NCI-H2196 (cell line): ENCODE measurements around the gene PDE11A.

Experiments
- DNase-seq: peaks from one replicate; lab custom pipeline; 2025; ENCODE audit not compliant: unreplicated experiment; lab: John Stamatoyannopoulos, UW

Gene PDE11A

DNA sequence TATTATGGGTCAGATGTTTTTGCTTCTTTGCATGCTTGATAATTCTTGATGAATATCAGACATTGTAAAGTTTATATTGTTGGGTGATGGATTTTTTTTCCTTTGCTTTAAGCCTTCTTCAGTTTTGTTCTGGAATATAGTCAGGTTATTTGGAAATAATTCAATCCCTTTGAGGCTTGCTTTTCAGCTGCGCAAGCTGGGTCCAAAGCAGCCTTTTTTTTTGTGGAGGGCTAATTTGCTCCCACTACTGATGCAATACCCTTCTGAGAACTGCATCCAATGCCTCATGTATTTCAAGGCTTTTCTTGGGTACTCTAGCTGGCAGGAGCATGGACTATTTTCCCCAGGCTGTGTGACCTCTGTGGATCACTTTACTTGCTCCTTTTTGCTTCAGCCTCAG lies 434.1 kb downstream of the PDE11A start:
- no peak for DNase-seq

DNA sequence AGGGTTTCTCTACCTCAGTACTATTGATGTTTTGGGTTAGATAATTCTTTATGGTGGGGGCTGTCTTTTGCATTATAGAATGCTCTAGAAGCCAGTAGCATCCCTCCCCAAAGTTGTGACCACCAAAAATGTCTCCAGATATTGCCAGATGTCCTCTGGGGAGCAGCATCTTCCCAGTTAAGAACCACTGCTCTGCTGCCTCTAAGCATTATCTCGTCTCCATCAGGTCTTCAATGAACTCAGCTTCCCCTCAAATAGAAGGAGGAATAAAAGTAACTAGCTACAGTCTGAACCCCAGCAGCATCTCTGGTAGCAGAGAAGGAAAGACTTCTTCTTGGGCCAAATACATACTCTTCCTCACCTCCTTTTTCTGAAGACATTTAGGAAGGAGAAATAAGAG lies 435.9 kb downstream of the PDE11A start:
- no peak for DNase-seq

DNA sequence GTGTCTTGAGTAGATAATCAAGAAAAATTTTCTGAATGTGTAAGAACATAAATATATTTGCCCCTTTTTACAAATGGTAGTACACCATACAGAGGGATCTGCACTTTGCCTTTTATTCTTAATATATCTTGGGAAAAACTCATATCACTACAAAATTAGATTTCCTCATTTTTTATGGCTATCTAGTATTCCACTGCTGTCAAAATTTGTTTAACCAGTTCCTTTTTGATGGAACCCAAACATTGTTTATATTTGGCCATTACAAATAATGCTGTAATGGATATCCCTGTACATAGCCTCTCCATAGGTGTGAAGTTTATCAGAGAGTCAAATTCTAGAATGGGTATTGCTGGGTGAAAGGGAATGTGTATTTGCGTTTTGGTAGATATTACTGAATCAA lies 436.9 kb downstream of the PDE11A start:
- no peak for DNase-seq

DNA sequence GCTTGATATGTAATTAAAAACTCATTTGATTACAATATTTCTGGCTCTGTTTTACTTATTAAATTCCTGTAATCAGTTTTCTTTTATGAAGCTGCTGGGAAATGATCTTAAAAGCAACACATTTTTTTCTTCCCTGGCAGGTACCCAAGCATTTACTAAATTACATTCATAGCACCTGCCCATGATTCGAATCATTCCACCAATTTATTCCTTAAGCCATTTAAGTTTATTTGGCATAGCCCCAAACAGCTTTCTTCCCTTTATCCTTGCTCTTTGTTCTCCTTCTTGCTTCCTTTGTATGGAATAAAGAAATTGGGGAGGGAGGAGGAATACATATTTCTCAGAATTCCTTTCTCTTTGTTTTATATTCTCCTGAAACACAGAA lies 438.7 kb downstream of the PDE11A start:
- DNase-seq = peak; percentile 40

DNA sequence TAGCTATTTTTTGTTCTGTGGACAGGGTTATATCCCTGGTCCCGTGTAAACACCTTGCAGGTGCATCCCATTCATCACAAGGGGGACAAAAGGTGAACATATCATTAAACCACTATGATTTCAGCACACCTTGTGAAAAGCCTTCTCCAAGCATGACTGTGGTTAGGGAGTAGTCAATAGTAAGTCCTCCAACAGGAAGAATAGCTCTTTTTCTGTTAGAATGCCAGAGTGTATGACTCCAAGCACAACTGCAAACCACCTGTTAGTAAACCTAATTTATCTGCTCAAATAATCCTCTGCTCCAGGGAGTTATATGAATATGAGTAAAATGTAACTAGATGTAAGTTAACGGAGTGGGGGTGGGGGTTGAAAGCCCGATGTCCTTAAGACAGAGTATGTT lies 439.5 kb downstream of the PDE11A start:
- peak; percentile 60 for DNase-seq

DNA sequence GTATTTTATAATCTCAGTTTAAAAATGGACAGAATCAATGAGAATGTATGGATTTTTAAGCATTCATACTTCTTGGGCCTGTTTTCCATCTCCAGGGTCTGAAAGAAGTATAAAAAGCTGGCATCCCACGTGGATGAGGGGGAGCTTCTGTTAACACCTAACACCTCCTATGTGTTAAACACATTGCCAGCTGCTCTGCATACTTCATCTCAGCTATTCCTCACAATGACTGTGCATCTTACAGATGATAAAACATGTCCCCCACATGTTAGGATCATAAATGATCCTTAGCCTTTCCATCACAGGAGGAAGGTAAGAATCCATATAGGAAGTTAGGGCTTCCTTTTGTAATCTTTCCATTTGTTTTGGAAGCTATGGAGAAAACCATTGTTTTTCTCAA lies 440.9 kb downstream of the PDE11A start:
- no peak for DNase-seq

DNA sequence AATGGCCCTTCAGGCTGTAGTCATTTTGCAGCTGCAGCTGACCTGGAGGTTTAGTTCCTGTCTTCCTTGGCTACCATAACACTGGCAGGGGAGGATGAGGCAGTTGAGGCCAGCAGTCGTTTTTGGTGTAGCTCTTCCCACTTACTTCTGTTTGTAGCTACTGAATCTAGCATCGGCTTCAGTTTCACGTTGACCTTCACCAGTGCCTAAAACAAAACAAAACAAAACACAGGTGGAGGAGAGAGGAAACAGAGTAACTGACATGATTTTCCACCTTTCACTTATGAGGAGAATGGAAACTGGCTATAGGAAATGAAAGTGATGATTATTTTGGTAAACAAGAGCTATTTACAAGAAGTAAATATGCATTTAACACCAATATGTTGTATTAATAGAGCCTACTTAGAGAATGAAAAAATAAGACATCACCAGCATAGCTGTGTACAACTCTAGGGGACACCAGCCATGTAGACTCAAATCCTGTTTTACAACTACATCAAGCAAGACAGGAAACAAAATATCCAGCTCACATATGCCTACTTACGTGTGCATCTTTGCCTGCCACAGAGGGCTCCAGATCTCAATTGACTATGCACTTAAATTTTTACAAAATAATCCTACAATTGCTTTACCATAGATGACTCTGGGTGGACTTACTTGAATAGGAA lies 443.1 kb downstream of the PDE11A start:
- no peak for DNase-seq

GRCh38 chr2:177628831-177629230 lies 443.7 kb downstream of the PDE11A start:
- DNase-seq = no peak

DNA sequence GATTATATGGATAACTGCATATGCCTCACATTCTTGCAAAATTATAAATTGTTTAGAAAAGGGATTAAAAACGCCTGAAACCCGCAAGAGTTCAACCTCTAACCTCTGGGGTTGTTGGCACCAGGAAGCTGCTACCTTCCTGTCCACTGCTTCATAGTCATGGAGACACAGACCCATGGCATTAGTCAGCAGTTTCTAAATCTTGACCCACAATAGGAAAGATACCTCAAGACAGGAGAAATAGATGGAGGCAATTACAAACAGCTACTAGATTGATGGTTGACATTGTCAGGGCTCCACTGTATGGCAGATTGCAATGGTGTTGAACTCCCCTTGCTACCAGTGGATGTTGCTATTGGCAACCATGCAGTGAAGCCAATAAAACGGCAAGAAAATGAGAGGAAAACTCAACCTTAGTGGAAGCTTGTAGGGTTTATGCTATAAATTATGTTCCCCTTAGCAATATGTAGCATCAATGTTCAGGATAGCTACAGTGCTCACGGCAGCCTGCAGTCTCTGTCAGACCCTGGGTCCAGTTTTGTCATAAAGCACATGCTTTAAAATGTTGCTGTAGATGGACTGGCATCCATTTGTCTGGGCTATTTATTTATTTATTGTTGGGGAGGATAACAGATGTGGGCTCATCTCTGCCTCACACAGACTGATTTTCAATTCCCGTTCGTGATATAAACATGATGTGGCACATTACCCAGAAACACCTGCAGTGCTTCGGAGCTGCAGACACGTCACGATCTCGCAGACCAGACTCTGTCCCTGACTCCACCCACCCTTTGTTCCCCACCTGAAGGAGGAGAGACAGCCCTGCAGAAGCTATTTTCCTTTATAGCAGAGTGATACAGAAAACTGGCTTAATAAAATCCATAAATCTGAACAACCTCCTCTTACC lies 446.6 kb downstream of the PDE11A start:
- DNase-seq = no peak

- no peak for DNase-seq
Observed at GRCh38 chr2:177622521-177622920, 450.1 kb downstream of the PDE11A start.

DNA sequence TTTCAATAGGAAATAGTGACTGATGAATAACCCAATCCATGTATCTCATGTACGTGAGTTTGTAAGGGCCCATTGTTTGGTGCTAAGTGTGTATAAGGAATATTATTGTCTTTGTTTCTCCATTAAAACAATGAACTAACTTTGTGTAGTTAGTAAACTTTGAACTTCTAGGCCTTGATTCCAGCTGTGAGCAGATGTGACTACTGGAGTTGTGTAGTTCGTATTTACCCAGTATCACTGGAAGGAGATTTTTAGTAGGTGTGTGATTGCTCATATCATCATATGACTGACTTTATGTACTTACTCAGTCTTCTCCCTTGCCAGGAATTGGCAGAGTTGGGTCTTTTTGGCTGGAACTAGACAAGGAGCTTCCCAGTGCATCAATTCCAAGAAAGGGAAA lies 452.6 kb downstream of the PDE11A start:
- no peak for DNase-seq

- no peak for DNase-seq
Observed at GRCh38 chr2:177619461-177619860, 453.1 kb downstream of the PDE11A start.

- DNase-seq = peak; percentile 95
Observed at GRCh38 chr2:177618255-177619253, 454.0 kb downstream of the PDE11A start.

DNA sequence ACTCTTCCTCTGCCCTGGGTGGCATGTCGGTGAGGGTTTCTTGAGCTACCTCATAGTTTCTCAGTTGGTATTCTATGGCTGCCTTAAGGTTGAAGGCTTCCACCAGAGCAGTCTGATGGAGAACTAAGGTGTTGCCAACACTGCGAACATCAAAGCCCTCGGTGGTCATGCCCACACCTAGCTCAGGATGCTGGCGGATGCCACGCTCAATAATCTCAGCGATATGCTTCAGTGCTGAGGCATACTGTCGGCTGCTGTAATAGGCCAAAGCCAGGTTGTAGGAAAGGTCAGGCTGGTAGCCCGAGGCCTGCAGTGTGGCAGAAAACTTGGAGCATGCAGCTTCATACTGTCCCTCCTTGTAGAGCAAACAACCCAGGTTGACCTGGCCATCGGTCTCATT lies 454.7 kb downstream of the PDE11A start:
- DNase-seq = no peak

DNA sequence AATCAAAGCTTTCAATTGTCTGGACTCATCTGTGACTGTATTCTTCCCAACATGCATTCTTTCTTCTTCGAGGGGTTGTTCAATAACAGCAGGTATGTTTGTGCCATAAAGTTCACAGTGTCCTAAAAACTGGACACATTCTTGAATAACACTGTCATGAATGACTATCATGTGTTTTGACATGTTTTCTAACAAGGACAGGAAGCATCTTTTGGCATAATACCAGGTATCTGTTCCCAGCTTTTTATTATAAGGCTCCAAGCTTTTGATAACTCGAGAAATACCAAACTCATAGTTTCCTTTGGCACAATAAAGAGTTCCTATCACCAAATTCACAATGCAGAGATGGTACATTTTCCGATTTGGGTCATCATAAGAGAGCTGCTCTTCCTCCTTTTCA lies 455.8 kb downstream of the PDE11A start:
- no peak for DNase-seq

DNA sequence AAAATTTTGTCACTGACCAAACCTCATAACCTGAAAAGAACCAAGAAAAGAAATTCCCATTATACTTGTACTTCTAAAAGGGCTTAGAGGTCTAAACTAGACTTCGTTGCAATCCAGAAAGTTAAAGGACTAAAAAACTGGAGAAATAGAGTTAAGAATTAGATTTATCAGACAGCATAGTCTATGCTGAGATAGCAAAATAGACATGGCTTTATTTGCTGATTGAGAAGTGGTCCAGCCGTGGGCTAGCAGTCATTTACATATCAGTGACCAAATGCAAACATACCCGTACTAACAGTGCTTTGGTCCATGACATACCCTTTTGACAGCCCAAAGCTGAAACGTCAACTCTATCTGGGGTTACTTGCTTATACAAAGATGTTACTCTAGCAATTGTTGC lies 456.5 kb downstream of the PDE11A start:
- no peak for DNase-seq

GRCh38 chr2:177612659-177613058 lies 459.9 kb downstream of the PDE11A start:
- no peak for DNase-seq

GRCh38 chr2:177611310-177611886 lies 461.2 kb downstream of the PDE11A start:
- DNase-seq = no peak

DNA sequence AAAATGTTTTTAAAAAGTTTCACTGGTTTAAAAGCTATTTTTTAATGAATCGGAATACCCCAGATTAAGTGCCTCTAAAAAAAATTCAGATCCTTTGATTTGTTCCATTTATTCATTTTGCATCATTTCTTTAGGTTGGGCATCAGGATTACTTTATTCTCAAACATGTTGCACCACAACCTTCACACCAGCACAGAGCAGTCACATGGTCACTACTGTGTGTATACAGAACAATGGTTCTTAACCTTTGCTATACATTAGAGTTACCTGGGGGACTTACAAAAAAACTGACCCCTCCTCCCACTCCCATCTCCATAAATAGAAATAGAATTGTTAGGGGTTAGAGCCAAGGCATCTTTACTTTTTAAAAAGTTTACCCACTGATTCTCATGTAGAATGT lies 461.8 kb downstream of the PDE11A start:
- no peak for DNase-seq

DNA sequence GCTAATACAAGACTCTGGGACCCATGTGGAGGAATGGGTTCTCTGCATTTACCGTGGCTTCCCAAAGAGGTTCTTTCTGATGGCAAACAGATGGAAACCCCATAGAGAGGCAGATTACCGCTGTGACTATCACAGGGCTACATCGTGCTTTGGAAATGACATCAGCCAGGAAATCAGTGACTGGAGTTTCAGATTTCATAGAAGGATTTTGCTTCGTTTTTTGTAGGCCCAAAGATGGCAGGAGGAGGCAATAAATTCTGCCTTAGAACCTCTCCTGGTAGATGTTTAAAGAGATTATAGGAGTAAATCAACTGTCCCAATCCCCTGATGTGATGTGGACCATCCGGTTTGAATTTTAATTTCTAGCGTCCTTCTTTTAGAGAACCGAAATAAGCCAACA lies 465.9 kb downstream of the PDE11A start:
- no peak for DNase-seq
